ENCODE data around the gene OR51E1.

The OR51E1 gene

DNA sequence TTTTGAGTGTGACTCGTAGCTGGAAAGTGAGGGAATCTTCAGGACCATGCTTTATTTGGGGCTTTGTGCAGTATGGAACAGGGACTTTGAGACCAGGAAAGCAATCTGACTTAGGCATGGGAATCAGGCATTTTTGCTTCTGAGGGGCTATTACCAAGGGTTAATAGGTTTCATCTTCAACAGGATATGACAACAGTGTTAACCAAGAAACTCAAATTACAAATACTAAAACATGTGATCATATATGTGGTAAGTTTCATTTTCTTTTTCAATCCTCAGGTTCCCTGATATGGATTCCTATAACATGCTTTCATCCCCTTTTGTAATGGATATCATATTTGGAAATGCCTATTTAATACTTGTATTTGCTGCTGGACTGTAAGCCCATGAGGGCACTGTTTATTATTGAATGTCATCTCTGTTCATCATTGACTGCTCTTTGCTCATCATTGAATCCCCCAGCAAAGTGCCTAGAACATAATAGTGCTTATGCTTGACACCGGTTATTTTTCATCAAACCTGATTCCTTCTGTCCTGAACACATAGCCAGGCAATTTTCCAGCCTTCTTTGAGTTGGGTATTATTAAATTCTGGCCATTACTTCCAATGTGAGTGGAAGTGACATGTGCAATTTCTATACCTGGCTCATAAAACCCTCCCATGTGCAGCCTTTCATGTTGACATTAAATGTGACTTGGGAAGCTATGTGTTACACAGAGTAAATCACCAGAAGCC is 11.0 kb downstream of the OR51E1 start:
- DNase-seq = no peak

DNA sequence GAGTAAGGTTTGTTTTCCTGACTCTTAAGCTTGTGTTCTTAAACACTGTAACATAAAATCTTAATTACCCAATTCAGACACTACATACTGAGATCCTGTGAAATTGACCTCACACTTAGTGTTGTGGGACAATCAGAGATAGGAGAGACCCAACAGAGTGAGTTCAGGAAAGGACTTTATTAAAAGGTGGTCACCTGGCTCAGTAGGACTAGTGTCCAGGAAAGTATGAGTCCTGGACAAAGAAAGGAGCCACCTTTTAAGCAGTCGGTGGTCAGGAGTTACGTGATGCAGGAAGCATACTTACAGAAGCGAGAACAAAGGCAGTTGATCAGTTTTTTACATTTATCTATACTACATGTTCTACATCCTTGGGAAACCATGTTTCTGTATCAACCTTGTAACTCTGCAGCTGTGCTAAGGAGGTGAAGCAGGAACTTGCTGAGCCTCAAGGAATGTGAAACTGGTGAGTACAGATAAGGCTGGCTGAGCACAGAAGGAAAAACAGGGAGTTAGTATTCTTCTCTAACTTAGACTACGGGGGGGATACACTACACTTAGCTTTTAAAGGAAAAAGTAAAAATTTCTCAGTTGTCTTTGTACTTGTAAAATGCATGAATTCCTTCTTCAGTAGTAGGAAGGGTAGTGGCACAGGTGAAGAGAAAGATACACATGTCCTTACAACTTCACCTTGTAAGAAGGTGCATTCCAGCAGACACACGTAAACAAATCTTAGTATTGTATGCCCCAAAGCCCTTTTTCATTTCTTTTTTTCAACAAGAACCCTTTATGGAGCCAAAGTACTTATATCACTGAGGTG is 15.1 kb downstream of the OR51E1 start:
- DNase-seq = no peak

DNA sequence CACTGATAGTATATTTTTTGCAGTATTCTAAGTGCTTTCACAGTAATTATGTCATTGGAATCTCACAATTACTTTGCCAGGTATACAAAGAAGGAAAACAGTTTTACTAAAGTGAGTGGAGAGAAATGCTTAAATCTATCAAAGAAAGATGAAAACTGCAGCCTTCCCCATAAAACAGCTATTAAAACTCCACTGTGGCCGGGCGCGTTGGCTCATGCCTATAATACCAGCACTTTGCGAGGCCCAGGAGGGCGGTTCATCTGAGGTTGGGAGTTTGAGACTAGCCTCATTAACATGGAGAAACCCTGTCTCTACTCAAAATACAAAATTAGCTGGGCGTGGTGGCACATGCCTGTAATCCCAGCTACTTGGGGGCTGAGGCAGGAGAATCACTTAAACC is 19.1 kb downstream of the OR51E1 start:
- DNase-seq = no peak

DNA sequence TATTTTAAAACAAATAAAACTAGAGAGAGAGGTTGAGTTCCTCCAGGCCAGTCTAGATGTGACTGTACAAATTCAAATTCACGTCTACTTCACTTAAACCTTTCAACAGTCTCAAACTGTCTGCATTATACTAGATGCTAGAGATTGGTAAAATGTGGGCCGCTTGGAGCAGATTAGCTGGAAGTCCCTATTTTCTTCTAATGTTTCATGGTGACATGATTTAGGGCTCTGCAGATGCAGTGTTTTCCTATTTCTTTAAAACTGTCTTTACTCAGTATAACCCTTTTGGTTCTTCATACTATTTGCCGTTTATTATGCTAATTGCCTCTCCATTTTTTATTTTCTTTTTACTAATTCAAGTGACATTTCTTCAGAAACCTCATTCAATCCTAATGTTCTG is 20.4 kb downstream of the OR51E1 start:
- no peak for DNase-seq

DNA sequence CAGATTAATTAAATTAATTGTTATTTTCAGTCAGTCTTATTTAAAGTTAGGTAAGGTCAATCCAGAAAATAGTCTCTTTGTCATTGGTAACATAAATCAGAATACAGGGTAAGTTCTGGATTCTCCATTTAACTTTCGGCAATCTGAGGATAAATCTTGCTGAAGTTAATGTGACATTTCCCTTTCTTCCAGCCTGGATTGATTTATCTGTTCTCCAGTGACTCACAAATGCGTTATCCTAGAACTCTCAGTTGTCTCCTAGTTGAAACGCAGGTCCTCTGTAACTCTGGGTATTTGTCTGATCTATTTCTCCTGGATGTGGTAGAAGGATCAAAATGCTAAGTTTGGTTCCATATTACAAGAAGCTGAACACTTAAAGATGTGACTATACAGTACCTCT is 21.0 kb downstream of the OR51E1 start:
- no peak for DNase-seq

DNA sequence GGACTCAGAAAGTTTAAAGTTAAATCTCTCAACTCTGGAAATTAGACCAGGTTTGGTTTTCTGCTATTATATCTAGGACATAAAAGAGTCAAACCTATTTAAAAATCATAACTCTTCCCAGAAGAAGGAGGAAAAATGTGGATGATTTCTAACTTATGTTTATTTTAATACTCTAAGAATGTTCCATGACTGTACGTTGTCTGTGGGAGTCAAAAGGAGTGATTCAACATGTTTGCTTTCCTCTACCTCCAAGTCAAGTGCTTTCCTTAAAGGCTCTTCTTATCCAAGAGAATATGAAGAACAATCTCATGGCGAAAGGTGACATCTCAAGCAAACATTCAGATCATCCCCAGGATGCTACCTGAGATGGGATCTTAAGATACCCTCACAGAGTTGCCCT is 21.6 kb downstream of the OR51E1 start:
- no peak for DNase-seq

DNA sequence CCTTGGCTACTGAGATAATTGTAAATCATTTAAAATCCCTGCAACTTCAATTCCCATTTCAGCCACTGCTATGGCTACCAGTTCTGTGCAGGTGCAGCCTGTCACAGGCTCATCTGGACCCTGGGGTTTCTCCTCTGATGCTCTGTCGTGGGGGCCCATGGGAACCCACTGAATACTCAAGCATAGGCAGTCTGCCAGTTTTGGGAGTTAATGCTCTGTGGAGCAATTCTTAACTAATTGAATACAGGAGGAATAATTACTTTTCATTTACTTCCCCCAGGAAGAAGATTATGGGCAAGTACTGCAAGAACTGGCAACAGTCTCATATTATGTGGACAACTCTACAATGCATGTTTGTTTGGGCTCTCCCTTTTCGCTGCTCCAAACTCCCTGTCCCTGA is 28.0 kb downstream of the OR51E1 start:
- DNase-seq = no peak

DNA sequence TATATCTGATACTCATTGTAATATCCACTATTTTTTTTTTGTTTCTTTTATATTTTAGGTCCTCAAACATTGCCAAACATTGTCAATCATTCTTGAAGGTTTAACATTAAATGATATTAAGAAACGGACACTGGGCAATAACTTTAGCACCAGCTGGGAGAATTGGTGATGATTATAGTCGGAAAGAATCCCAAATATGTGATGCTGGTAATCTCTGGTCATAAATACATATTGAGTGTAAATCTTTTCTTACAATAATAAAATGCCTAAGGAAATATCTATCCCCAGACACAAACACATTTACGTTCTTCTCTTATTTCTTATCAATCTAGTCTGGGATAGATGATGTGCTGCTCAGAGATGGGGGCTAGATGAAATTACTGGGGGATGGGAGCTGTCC is 28.7 kb downstream of the OR51E1 start:
- DNase-seq = no peak

DNA sequence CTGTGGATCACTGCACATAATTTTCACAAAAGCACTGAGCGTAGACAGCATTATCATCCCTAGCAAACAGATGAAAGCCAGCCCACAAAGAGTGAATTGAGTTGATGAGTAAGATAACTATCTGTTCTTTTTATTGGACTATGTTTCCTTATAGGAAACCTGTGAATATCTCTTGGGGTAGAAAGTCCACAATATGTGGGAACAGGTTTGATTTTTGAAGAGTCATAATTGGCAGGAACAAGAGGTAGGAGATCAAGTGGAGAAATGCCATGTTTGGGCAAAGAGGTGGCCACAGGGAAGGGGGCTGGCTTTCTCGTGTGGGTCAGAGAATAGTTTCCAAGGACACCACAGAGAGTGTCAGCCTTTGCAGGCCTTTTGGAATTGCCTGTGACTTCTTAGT is 30.0 kb downstream of the OR51E1 start:
- DNase-seq = no peak

DNA sequence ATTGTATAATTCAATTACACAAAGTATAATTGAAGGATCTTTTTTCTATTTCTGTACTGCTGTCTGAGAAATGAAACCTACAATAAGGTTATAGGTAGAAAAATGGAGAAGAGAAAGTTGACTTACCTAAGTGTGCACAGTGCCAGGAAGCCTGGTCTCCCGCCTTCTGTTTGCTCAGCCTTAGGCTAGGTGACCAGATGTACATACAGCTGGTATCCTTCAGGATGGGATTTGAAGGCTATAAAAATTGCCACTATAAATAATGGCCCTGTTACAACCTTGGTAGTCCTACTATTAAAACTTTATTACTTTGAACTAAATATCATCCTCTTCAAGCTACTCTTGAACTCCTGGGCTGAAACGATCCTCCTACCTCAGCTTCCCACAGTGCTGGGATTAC is 34.2 kb downstream of the OR51E1 start:
- no peak for DNase-seq

DNA sequence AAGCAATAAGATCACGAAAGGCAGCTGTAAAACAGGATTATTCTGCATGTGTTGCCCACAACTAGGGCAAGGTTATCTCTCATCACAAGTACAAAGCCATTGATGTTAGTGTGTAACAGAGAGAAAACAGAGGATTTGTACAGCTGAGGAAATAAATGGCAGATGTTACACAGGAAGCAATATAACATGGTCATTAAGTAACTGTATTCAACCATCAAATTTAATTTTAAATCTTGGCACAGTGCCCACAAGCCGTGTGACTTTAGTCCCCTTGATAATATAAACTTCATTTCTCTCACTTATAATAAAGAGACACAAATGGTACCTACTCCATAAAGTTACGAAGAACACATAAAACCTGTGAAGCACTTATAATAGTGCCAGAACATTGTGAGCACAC is 36.6 kb downstream of the OR51E1 start:
- no peak for DNase-seq

DNA sequence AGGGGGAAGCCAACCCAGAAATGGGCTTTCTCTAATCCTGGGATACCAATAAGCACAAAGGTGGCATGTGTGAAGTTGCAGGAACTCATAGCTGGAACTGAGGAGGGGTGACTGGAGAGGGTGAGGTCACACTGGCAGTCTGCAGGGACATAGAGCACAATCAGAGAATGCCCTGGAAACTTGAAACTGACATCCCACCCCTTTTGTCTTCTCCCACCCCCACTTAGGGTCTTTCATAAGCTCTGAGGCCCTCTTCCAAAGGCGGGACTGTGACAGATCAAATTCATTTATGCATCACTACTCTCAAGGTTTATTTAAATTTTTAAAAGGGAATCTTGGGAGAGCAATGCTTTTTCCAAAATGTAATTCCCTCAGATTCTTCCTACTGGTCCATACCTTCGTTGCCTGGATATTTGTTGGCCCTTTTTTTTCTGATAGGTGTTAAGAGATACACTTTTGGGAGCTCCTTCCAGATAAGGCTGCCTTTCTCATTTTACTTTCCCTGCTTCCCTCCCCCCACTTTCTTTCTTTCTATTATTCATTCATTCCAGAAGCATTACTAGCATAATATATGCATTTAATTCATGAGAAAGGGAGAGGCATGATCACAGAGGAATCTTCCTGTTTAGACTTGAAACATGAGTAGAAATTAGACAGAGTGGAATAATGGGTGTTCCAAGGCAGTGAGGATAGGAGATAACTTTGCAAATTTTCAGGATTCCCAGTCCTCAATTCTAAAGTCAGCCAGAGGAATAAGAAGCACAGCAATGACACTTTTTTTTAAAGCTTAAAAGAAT is 39.0 kb downstream of the OR51E1 start:
- no peak for DNase-seq

DNA sequence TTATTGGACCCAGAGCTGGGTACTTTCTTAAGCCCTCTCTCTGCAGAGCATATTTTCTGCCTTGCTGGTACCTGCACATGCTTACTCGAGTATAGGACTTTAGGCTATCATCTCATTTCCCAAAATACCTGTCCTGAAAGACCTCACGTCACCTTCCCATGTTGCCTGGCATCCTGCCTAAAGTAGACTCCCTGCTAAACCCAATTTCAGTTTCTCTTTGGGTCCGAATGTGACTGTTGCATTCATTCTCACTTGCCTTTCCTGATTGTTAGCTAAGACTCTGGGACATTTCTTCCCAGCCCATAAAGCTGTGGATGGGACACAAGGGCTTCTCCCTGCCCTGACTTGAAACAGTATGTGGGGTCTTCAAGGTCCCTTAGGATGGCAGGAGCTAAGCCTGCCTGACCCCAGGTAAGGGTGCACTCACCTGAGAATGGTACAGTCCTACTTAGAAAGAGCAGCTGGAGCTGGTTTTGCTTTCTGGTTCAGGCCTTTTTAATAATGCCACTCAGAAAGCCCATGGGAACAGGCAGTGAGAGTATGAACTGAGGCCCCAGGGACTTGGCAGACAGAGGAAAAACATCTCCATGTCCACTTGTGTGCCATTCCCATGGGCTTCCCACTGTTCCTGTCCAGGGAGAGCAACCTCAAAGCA is 41.0 kb downstream of the OR51E1 start:
- no peak for DNase-seq

DNA sequence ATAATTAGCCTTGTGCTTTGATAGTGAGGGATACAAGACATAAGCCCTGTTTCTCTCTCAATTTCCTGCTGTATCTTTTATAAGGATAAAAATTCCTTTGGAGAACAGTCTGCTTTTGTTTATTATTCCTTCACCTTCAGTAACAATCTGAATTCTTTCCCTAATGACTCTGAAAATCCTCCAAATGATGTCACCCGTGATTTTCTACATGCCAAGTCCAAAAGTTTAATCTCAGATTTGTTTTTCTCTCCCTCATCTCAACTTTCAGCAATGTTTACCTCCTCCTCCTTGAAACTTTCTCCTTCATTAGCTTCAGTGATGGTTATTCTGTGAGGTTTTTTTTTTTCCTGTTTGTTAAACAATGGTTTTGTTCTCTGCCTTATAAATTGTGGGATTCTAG is 51.7 kb downstream of the OR51E1 start:
- DNase-seq = no peak

DNA sequence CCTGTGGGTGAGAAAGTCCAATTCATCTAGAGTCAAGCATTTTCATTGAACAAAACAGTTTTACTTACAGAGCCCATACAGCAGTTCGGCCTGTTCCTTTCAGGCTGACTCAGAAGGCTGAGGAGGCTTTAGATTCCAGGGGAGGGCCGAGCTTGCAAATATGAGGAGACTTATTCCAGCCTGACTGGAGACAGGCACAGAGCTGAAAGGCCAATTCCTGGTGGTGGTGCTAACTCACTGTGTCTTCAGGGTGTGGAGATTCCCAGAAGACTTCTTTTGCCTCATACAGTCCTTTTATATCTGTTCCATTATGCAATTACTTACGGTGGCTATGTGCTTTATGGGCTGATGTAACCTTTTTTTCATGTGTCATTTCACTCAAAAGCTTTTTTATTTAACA is 53.8 kb downstream of the OR51E1 start, which contains the start of gene OR51E2:
OR51E2 (minus strand) TSS at position 269 of the 400 bp plus-strand sequence. CDS start 15,142 bp downstream, outside the sequence.
- no peak for DNase-seq

DNA sequence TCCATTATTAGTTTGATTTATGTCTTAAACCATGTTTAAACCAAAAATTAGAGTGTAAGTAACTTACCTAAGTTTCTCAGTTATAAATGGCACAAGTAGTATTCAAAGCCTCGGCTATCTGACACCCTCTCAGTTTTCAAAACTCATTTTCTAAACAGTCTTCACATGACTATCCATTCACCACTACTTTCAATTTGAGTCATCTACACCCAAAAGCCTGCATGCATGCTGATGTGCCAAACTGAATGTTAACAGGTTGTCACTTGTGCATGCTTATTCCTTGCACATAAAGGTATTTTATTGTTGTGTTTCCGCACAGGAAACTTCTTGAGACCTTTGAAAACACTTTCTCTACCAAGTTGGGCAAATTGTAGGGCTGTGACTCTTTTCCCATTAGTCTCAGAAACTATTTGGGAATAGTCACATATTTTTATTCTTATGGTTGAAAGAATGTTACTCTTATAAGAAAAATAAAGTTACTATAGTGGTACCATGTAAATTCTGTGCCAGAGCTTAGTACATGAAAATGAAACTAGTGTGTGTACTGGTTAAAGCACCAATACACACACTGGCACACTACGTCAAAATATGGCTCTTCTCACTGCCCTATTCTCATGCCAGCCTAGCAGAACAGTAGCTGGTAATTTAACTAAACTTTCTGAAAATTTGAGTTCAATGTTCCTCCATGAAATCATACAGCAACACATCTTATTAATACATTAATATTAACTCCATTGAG is 56.1 kb downstream of the OR51E1 start:
- DNase-seq = no peak

DNA sequence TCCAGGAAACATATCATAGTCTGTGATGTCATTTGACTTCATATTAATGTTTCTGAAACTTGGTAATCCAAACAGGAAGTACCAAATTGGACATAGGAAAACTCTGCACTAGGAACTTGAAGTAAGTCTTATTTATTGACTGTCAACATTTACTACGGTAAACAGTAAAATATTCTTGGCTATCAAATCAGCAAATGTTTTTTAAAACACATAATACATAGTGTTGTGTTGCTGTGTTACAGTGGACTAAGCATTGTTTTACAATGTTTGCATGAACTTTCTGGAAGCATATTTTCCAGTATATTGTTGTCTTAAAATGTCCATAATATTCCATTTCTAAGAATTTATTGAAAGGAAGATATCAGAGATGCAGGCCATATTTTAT is 56.6 kb downstream of the OR51E1 start:
- DNase-seq = no peak

DNA sequence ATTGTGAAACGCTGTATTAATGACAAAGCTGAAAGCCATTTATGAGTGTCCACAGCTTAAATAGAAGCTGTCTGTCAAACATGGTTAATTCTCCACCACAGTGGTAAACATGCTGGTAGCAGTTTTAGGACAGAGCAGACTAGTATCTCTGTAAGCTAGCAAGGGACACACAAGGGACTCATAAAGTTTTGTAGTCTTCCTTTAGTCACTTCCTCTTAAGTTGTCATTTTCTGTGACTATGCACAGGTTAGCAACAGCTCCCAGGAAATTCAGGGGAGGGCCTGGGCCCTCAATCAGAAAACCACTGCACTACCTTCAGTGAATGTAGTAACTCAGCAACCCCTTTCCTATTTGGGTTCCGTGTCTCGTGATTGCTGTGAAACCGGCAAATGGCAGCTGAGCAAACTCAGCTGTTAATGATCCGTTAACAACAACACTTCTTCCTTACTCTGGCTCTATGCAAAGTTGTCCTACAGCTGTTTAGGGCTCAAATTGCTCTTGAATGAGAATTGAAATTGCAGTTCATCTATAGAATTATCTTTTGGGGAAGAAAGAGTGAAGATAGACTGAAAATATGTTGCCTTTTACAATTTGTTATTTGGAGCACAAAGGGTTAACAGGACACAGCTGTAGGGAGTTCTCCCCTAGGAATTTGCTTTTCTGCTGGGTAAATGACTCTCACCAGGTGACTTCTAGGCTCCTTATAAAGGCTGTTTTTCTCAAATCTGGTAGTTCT is 60.4 kb downstream of the OR51E1 start, which contains the start of gene MMP26:
MMP26 (plus strand) TSS at position 731 of the 736 bp plus-strand sequence.
- no peak for DNase-seq

DNA sequence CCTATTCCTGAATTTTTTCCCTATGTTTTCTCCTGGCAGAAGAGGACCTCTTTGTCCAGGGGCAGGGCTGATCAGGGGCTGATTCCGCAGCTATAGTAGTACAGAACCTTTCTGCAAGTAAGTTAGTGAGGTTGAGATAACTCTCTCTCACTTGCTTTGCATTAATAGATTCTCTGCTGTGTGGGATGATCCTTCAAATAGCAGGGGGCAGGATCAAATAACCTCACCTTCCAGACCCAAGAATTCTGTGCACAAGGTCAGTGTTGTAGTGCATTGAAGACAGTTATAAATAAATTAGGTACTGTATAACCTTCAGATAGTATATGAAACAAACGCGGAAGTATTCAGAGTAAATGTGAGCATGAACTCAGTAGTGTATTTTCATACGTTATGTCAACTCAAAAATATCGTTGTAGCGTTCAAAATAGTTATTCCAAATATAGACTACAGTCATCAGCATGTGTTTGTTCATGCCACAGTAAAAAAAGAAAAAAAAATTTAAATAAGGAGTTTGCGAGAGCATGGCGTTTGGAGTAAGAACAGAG is 61.1 kb downstream of the OR51E1 start:
- no peak for DNase-seq

All from activated CD4-positive, alpha-beta T cell treated with anti-CD3 and anti-CD28 coated beads, Interleukin-2, amount 50 U/mL, for 48 hours (primary cell).